HG03439 (cell line): ENCODE results near the gene PRKCH.

Source experiments
- ATAC-seq: cut with Tn5 transposase; IDR thresholded peaks from one replicate; pipeline ENCODE4 v1.9.1; 2021; ENCODE audit warnings: mild to moderate bottlenecking, moderate library complexity; ENCODE audit not compliant: unreplicated experiment

PRKCH gene

DNA sequence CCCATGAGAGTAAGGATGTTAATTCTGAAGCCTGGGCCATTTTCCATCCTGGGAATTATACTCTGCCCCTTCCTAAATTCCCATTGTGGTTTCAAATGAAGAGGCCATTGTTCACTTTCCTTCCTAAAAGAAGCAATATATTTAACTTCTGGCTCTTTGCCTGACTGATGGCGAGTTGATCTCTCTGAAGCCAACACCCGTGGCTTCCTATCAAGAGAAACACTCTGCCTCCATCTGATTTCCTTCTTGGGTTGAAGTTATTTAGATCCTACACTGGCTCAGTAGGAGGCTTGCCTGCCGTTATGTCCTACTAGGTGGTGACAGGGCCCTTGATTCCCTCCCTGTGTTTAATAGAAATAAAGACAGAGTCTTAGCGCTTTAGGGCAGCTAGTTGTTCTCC, 97.4 kb downstream of the PRKCH start:
- ATAC-seq: no peak

DNA sequence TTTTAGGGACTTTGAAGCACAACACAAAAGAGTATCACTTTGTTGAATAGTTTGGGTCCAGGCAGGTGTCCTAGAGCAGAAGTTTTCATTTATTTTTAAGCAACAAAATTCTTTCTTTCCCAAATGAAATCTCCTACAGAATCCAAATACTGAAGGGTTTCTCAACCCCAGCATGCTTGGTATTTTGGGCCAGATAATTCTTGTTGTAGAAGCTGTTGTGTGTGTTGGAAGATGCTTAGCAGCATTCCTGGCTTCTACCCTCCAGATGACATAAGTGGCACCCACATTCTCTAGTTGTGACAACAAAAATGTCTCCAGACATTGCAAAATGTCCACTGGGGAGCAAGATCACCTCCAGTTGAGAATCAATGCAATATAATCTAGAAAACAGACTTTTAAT, 97.8 kb downstream of the PRKCH start:
- ATAC-seq: no peak

DNA sequence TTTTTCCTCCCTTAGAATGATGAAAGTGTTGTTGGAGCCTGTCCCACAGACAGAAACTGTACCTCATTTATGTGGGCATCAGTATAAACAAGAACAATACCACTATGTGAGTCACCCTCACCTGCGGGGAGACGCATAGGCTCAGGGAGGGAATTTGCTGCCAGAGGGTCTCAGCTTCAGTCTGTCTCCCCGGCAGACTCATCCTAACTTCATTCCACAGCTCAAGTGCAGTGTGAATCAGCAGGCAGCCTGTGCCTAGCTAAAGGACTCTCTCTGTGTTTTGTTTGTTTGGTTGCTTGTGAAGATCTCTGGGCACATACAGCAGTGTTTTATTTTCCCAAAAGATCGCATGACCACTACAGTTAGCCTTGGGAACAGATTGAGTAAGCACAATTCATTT, 98.9 kb downstream of the PRKCH start:
- ATAC-seq: no peak

DNA sequence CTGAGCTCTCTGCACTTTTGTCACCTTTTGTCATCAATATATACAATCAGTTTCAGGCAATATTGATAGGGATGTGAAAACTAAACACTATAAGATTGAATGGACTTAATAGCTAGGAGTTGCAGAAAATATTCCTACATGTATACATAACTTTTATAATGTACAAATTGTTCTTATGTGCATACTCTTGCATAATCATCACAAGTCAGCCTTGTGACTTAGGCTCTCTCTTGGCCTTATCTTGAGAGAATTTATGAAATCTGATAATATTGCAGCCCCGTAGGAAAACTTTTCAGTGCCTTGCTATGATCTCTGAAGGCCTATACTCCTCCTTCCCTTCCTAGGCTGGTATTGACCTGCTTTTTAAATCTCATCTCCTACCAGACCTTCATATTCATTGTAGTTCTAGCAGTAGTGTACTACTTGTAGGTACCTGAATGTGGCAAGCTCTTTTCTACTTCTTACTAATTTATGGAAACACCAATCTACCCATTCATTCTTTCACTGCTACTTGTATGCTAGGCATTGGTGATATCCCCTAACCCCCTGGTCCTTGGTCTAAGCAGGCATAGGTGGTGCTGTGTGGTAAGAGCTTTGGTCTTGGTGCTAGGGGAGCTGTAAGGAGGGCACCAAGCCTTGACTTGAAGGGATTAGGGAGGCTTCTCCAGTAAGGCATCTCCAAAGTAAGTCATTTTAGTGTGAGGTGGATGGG, 100.0 kb downstream of the PRKCH start:
- ATAC-seq: no peak

DNA sequence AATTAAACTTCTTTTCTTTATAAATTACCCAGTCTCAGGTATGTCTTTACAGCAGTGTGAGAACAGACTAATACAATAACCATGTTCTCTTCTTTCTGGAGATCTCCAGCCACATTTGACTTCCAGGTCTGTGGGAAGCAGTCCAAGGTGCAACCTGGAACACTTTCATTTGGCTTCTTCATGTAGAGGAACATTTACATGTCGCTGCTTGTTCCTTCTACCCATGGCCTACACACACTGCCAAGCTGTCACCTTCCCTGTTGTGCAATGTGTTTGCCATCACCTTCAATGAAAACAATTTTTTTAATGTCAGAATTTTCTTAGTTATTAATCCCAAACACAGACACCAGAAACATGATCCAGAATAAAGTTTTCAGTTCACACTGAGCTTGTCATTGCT, 104.7 kb downstream of the PRKCH start:
- ATAC-seq: no peak

DNA sequence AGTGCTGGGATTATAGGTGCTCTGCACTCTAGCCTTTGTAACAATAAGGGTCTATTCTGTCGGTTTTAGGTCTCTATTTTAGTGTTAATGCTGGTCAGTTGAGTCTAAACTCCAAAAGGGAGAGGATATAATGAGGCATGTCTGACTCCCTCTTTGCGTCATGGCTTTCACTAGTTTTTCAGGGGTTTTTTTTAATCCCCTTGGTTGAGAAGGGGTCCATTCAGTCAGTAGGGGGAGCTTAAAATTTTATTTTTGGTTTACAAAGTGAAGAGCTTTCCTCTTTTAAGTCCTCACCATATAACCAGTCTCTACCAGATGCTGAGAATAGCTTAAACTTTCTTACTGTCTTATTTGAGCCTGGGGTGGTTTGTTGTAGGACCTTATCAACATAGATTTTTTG, 106.9 kb downstream of the PRKCH start:
- ATAC-seq: no peak

DNA sequence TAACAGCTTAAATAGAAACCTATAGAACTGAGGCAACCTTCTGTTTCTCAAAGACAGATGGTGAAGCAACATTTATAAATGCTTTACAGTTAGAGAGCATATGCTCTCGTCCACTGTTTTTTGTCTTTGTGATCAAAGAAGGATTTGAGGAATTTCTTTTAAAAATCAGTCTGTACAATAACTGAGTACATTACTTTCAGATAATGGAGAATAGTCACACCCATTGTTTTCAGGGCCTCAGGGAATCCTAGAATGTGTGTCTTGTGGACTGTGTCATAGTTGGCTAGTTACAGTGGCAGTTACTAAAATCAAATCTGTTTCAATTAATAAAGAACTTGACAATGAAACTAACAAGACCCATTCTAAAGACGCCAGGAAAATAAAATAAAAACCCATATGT, 107.9 kb downstream of the PRKCH start:
- ATAC-seq: no peak

DNA sequence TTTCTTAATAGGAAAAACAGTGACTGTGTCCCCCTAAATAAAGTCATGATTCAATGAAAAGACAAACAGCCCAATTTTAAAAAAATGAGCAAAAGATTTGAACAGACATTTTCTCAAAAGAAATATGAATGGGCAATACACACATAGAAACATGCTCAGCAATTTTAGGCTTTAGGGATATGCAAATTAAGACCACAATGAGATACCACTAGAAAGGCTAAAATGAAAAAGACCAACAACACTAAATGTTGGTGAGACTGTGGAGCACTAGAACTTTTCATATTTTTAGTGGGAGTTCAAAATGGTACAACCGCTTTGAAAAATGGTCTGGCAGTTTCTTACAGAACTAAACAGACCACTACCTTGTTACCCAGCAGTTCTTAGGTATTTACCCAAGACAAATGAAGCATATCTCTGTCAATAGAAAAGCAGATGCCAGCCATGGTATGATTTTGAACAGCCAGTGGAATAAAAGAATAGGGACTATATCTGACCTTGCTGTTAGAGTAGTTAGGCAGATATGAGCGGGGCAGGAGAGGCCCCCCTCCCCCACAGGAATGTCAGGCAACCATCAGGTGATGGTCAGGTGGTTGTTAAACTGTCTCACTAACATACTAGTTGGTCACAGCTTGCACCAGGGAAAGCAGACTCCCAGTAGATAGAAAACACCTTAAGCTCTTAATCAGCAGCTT, 108.8 kb downstream of the PRKCH start:
- ATAC-seq: no peak

DNA sequence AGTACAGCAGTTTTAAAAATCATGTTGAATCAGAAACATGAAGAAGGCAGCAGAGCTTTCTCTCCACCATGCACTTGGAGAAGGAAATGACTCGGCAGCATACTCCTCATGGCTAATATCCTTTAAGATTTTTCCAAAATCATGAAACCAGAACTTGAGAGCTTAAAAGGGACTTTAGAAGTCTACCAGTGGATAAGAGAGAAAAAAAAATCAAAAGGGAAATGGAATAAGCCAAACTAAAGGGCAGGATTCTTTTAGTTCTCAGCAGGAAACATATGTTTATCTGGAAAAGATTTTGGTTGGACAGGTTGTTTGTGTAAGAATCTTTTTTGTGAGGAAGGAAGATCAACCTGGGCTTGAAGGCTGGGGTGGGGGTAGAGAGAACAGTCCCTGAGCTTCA, 111.8 kb downstream of the PRKCH start:
- no peak for ATAC-seq

DNA sequence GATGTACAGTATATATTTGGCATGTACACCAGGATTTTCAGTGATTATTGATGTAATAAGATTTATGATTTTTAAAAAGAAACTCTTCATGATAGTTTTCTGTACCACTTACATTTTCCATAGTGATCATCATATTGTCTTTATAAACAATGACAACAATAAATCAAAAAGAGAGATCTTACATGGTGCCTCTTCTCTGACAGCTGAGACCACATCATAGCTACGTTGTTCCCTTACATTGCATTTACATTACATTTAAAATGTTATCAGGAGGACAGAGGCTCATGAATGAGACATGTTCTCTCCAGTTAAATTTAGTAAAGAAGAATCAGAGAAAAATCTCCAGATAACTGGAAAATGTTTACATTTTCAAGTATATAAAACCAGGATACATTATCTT, 112.4 kb downstream of the PRKCH start:
- no peak for ATAC-seq

DNA sequence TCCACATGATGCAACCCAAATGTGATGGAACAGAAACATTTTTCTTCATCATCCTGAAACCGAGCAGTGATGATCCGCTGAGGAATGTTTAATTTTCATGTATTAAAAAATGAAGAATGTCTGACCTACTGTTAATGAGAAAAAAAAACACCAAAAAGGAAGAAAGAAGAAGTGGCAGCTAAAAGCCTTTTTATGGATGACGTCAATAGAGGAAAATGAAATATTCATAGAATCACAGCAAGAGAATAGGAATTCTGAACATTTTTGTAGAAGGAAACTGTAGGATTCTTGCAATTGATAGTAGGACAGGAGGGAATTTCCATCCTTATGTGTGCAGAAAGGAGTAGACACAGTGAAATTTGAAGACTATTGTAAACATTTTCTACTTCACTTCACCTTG, 112.9 kb downstream of the PRKCH start:
- no peak for ATAC-seq

DNA sequence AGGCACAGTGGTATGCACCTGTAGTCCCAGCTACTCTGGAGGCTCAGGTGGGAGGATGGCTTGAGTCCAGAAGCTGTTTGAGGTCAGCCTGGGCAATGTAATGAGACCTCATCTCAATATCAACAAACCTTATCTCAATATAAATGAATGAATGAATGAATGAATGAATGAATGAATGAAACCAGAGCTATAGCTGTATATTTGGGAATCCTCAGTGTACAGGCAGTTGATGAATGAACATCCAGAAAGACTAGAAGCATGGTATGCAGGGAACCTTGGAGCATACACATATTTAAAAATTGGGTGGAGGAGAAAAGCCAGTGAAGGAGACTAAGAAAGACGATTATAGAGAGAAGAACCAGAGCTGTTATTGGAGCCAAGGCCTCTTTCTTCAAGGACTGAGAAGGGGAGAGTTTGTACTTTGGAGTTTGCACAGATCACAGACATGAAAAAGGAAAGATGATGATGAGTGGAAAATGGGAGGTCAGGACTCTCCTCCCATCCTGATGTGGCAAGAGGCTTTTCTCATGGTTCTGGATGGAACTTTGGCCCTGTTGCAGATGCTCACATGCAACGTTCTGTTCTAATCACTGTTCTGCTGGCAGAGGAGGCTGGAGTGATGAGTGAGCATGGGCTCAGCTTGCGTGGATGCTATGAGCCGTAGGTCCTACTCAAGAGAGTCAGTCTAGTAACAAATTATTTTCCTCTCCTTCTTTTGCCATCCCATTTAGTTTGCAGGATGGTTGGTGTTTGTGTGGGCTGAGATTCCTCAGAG, 114.4 kb downstream of the PRKCH start:
- ATAC-seq: no peak

DNA sequence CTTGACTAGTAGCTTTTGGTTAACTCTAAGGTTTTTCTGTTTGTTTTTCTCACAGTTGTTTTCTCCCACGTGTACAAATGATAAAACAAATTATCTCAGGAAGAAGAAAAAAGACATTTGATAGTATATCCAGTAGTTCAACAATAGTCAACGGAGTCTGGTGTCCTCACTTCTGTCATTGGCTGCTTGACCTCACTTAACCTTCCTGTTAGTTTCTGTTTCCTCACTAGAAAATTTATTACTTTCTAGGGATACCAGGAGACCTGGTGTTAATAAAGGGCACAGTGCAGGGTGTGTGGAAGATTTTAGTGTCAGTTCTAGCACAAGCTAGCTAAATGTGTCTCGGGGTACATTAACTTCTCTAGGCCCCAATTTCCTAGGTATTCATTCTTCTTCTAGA, 116.0 kb downstream of the PRKCH start:
- ATAC-seq: no peak

DNA sequence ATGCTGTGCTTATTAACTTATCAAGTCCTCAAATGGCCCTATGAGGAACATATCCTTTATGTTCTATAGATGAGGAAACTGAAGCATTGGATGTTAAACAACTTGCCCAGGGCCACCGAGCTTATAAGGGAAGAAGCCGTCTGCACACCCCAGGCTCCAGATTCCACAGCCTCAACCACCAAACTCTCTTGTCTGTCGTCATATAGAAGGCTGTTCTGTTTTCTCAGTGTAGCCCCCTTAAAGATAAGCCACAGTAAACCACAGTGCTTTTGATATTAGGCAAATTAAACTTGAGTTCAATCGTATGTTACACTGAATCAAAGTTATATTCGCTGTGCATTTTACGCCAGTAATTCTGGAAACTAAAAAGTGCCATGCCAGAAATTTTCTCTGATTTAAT, 116.7 kb downstream of the PRKCH start:
- ATAC-seq: no peak

DNA sequence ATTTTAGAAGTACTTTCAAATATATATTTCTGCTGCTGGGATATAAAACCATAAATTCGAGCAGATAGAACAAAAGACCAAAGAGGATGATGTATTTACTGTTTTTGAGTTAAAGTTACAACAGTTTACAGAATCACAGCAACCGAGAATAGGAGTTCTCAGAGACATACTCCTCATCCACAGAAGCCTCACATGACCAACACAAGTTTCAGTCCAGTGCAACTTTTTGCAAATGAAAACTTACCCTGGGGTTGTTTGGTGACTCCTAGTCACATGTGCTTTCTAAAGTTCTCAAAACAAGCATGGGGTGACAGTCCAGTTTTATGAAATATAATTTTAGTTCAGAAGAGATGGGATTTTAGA, 117.1 kb downstream of the PRKCH start:
- ATAC-seq: no peak

DNA sequence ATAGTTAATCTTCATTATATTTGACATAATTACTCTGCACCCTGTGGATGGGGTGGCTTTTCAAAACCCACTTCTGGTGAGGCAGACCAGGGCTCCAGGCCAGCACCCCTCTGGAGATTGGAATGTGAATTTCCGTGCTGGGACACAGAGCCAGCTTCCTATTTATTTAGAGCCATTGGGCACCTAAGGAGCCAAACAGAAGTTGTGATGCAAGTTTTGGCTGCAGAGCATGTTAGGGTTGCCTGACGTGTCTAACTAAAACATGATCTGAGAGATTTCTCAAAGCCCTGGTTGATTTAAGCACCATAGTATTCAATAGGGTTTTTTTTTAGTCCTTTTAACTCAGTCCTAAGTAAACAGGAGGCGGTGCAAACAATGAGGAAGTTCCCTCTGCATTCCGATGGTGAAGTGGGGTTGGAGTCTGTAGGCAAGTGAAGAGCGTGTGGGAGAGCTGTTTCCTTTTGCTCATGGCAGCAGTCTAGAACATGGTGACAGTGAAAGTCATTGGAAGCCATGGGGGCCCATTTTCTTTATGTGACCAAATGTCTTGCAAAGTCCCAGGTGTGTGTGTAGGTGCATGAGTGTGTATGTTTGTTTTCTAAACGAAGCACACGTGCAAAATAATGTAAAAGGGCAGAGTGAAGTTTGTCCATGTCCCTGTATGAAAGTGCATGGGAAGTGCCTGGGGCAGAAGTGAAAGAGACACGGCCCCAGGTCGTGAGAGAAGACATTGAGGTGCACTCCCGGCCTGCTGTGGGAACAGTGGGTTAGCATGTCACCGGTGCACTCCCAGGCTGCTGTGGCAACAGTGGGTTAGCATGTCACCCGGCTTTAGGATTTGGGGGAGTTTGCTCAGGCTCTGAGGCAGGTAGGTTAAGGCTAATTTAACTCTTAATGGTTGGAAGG, 117.7 kb downstream of the PRKCH start:
- ATAC-seq: no peak

DNA sequence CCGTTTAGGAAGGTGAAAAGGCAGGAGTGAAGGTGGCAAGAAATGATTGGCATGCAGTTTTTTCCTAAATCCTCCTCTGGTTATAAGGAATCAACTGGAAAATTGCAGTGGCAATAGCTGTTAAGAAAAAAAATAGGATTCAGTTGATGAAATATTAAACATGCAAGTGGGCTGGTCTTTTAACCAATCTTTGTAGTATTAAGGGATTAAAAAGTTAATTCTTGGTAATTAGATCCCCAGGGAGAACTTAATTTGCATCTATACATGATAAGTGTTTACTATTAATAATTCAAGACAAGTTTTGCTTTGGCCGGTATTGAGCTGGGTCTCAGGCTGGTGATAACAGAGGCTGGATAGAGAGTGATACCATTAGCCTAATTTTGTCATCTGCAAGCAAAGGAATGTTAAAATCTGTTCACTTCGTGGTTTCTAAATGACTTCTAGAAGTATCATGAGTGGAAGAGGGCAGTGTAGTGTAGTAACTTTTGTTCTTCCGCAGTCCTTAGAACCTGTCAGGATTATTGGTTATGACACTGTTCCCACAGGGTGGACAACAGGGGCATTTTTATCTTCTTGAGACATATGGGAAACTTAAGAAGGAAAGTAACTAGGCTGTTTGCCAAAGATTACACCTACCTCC, 118.5 kb downstream of the PRKCH start:
- no peak for ATAC-seq

DNA sequence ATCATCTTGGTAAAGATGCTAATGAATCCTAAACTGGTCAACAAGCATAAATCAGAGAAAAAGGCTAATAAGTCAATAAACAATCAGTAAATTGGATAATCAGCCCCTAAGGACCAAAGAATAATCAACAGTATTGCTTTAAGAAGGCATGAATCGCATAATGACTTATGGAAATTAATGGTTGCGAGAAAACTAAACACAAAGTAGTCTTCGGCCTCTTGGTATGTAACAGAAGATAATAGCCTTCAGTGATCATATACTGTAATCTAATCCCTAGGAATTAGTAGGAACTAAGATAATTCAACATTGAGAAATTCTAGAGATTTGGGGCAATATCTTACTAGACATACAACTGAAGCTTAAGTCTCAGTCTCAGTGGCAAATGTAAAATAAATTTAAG, 122.1 kb downstream of the PRKCH start:
- ATAC-seq: no peak

DNA sequence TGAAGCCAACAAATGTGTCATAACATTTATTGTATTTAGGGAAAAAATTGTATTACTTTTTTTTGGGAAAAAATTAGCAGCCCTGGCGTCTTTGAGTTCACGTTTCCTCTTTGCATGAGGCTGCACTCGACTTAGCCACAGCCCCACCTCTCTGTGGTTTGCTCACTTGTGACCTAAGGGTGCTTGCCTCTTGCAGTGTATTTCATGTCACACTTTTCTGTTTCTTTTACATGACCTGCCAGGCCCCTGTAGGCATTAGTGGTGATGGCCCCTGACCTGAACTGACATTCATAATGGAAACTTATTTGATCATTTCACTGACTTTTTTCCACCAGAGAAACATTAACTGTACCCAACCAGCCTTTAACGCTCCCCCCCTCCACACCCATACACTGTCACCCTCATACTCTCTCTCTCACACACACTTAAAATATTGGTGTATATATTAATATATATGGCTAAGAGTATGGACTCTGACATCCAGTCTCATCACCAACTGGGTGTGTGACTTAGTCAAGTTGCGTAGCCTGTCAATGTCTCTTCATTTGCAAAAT, 122.9 kb downstream of the PRKCH start:
- peak; percentile 87 for ATAC-seq

DNA sequence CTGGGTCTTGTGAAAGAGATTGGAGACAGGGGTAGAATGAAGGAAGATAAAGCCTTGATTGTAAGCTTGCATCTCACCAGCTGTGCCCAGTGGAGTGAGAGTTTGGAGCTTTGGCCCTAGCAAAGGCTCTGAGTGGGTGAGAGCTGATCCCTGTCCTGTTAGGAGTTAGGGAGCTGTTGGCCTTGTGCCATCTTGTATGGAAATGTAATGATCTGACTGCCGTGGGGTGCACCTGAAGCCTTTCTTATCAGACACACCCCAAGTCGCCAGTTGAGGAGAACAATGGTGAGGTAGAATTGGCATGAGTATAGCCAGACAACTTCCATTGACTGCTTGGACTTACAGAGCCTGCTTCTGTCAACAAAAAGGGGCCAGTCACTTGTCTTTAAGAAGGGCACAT, 130.1 kb downstream of the PRKCH start:
- ATAC-seq: no peak
